H1 (cell line): Measurements from ENCODE around the gene ATP5PB.

Source experiments
- KDM5A ChIP-seq: fragments of 200-600 bp; IDR thresholded peaks from 2 replicates; pipeline ENCODE4 v1.7.1; 2012; ENCODE audit warnings: mild to moderate bottlenecking, low read length, inconsistent platforms, mixed read lengths
- MAFK ChIP-seq: IDR thresholded peaks from 2 replicates; pipeline ENCODE4 v1.6.1; 2012; ENCODE audit warnings: low read depth, mild to moderate bottlenecking, improper control_type of control experiment, low read length
- POLR2A ChIP-seq, 2 experiments: IDR thresholded peaks; 1 replicate in 1 of 2; 2 replicates in 1 of 2; pipeline ENCODE4 v1.6.1; 2011; ENCODE audit warnings: low read depth in 2 of 2, low read length in 2 of 2, mild to moderate bottlenecking in 2 of 2; ENCODE audit errors: control extremely low read depth in 1 of 2
- POLR2AphosphoS5 ChIP-seq: IDR thresholded peaks from 2 replicates; pipeline ENCODE4 v1.6.1; 2011; ENCODE audit warnings: low read depth, low read length
- RFX5 ChIP-seq: IDR thresholded peaks from 2 replicates; pipeline ENCODE4 v1.6.1; 2011; ENCODE audit warnings: low read depth, low read length, improper control_type of control experiment, borderline replicate concordance
- TBP ChIP-seq: IDR thresholded peaks from 2 replicates; pipeline ENCODE4 v1.6.1; 2011; ENCODE audit warnings: low read depth, low read length, improper control_type of control experiment
- TF ChIP-seq, protein P1 (sequence below), 3 experiments: IDR thresholded peaks; 1 replicate in 2 of 3; 2 replicates in 1 of 3; pipeline versions ENCODE4 v1.5.1 to v1.6.1; 2011; ENCODE audit warnings: low read length in 3 of 3, mild to moderate bottlenecking in 3 of 3, inconsistent platforms in 2 of 3, low read depth in 1 of 3, moderate library complexity in 1 of 3; ENCODE audit not compliant: insufficient read depth in 1 of 3; ENCODE audit errors: control extremely low read depth in 1 of 3

DNA sequence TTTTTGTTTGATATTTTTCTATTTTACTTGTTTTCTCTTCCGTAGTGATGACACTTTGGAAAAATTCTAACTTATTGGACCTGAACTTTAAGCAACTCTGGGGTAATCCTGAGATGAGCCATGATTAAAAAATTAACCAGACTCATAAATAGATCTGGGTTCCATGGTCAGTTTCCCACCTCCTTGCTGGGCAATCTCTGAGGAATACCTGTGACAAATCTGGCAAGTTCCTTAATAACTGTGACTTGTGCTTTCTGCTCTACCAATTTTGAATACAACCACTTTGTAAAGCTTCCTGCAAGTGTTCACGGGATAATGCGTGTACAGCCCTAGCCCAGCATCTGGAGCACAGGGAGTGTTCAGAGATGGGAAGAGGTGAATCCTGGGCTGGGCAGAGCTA is 25.0 kb upstream of the ATP5PB start:
- TF ChIP-seq, protein P1, sequence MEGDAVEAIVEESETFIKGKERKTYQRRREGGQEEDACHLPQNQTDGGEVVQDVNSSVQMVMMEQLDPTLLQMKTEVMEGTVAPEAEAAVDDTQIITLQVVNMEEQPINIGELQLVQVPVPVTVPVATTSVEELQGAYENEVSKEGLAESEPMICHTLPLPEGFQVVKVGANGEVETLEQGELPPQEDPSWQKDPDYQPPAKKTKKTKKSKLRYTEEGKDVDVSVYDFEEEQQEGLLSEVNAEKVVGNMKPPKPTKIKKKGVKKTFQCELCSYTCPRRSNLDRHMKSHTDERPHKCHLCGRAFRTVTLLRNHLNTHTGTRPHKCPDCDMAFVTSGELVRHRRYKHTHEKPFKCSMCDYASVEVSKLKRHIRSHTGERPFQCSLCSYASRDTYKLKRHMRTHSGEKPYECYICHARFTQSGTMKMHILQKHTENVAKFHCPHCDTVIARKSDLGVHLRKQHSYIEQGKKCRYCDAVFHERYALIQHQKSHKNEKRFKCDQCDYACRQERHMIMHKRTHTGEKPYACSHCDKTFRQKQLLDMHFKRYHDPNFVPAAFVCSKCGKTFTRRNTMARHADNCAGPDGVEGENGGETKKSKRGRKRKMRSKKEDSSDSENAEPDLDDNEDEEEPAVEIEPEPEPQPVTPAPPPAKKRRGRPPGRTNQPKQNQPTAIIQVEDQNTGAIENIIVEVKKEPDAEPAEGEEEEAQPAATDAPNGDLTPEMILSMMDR (IDR thresholded peaks at IDR 0.05; ENCODE audit: control extremely low read depth in 1 of 3, insufficient read depth in 1 of 3, low read depth in 1 of 3, low read length in 3 of 3): no peak
- TF ChIP-seq KDM5A: no peak
- TF ChIP-seq RFX5: no peak
- TF ChIP-seq POLR2A (IDR thresholded peaks at IDR 0.05; ENCODE audit: control extremely low read depth in 1 of 2, low read depth in 2 of 2, low read length in 2 of 2): no peak
- TF ChIP-seq MAFK: no peak
- TF ChIP-seq POLR2AphosphoS5: no peak
- TF ChIP-seq TBP: no peak
